Adipocyte (in vitro differentiated cells): Measurements from ENCODE around the gene IFI6.
A peak's percentile ranks its signal among the peaks of the same experiment; 100 is the strongest.
"Not testable (repeated sequence)": the region's sequence is repeated elsewhere in the genome, so short reads cannot be mapped to it uniquely, and the experiment has no call there.

ENCODE experiments used
- DNase-seq: peaks from one replicate; pipeline ENCODE4 v3.0.0-alpha.2; 2015; ENCODE audit warnings: low read depth
- H3K27me3 ChIP-seq: replicated peaks from 2 replicates; pipeline ENCODE4 v1.7.0; 2013; ENCODE audit warnings: mild to moderate bottlenecking, low read length, moderate library complexity; ENCODE audit not compliant: control insufficient read depth, insufficient read depth
- H3K36me3 ChIP-seq: 2 replicates; pipeline ENCODE4 v1.7.0; 2013; ENCODE audit warnings: low read length, mild to moderate bottlenecking, moderate library complexity; ENCODE audit not compliant: control insufficient read depth, insufficient read depth, severe bottlenecking
- H3K4me1 ChIP-seq: 2 replicates; pipeline ENCODE4 v1.7.0; 2013; ENCODE audit warnings: mild to moderate bottlenecking, low read length, moderate library complexity; ENCODE audit not compliant: control insufficient read depth, insufficient read depth
- H3K4me3 ChIP-seq: 2 replicates; pipeline ENCODE4 v1.7.0; 2013; ENCODE audit warnings: mild to moderate bottlenecking, low read length, moderate library complexity
- H3K9ac ChIP-seq: 2 replicates; pipeline ENCODE4 v1.7.0; 2013; ENCODE audit warnings: mild to moderate bottlenecking, low read length, moderate library complexity
- H3K9me3 ChIP-seq: 2 replicates; pipeline ENCODE4 v1.7.0; 2013; ENCODE audit warnings: mild to moderate bottlenecking, low read length, moderate library complexity; ENCODE audit not compliant: control insufficient read depth

Gene IFI6

DNA sequence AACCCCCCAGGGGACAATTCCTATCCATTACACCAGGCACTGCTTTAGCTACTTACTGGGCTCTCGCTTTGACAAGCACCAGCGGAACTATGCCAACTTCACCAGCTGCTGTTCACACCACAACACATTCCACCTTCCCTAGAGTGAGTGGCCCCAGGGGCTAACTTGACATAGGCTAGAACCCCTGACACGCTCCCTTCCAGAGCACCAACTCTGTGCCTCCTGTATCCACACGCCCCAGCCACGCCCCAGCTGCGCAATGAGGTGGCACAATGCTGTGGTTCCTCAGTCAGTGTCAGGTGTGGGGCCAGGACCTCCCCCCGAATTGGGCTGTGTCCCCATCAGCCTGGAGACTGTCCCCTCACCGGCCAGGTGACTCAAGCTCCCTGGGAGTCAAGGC lies 25.3 kb downstream of the IFI6 start:
- peaks cover 18% of the 10 kb centered on the region for H3K4me1 ChIP-seq
- no peak for DNase-seq
- no peak overlapping the region for H3K4me3 ChIP-seq
- H3K9me3 ChIP-seq = no peaks in the 10 kb centered on the region
- H3K36me3 ChIP-seq = no peaks in the 10 kb centered on the region
- peaks cover 3% of the 10 kb centered on the region for H3K27me3 ChIP-seq
- no peak overlapping the region for H3K9ac ChIP-seq

DNA sequence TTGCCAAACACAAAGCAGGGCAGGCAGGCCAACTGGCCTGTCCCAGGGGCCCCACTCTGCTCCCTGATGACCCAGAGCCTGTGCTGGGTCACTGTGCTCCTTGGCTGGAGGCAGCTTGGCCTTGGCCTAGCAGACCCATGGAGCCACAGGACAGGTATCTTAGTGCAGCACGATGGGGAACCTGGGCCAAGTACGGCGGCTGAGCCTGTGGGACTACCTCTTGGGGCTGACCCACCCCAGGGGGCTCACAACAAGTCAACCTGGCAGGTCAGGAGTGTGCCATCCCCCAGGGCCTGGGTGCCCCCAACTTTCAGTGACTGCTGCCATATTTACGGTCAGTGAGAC lies 26.9 kb downstream of the IFI6 start:
- peaks cover 3% of the 10 kb centered on the region for H3K27me3 ChIP-seq
- H3K9ac ChIP-seq = no peak overlapping the region
- H3K4me3 ChIP-seq = no peak overlapping the region
- H3K36me3 ChIP-seq = no peaks in the 10 kb centered on the region
- no peak for DNase-seq
- no peaks in the 10 kb centered on the region for H3K9me3 ChIP-seq
- H3K4me1 ChIP-seq = peaks cover 6% of the 10 kb centered on the region

DNA sequence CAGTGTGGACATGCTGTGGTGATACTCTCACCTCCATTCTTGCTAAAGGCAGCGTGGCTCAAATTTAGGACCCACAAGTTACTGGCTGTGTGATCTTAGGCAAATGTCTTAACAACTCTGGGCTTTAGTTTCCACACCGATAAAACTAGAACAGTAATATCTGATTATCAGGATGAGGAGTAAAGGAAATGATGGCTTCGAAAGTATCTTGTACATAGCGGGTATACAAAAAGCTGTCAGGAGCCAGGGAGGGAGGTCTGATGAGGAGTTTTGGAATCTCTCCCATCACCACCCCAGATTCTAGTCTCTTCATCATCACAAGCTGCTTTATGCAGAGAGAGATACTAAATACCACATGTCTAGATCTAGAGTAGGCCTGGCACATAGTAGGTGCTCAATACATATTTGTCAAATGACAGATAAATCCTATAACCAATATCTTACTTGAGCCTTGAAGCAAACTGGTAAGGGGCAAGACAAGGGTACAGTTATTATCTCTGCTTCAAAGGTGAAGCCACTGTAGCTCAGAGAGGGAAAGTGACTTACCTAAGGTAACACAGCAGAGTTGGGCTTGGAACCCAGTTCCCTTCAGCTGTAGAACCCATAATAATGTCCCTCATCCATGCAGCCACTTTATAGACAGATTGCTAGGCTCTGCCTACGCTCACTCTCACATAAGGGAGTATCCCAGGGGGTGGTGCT lies 27.5 kb downstream of the IFI6 start:
- H3K4me3 ChIP-seq = no peak overlapping the region
- peaks cover 3% of the 10 kb centered on the region for H3K27me3 ChIP-seq
- no peak for DNase-seq

DNA sequence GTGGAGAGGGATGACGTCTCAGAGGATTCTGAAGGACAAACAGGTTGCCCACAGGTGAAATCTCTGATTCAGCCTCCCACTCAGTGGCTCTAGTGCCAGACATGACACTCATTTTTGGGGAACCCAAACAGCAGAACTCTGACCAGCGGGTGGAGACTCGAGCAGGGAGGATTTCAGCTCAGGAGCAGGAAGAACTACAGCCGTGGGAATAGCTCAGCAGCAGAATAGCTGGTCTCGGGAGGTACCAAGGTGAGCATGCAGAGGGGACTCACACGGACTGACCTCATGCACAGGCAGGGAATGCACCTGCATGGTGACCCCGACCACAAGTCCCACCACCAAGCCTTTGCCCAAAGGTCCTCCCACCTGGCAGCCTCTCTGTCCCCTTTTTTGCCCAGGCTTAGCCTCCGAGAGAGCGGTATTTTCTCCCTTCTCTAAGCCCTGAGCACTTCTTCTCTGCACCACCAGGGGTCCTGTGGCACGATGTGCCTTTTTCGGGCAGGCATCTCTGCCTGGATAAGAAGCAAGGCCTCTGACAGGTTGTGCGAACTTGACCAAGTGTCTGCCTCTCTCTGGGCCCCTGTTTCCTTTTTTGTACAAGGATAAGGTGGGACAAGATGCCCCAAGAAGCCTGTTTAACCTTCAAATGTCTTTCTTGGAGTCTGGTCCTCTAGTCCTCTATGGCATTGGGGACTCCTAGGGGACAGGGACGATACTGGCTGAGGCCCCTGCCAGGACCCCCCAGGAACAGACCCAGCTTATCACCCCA lies 28.2 kb downstream of the IFI6 start:
- Histone ChIP-seq H3K27me3 (peaks cover 3% of the 10 kb centered on the region), H3K4me1 (peaks cover 3% of the 10 kb centered on the region), H3K9me3 (no peaks in the 10 kb centered on the region), H3K4me3 (no peak overlapping the region), H3K36me3 (no peaks in the 10 kb centered on the region), H3K9ac (no peak overlapping the region)
- peak; percentile 65 for DNase-seq

More for the DNA sequence above, 27.5 kb downstream of the IFI6 start:
- H3K4me1 ChIP-seq = peaks cover 3% of the 10 kb centered on the region
- no peak overlapping the region for H3K9ac ChIP-seq
- no peaks in the 10 kb centered on the region for H3K36me3 ChIP-seq
- H3K9me3 ChIP-seq = no peaks in the 10 kb centered on the region

DNA sequence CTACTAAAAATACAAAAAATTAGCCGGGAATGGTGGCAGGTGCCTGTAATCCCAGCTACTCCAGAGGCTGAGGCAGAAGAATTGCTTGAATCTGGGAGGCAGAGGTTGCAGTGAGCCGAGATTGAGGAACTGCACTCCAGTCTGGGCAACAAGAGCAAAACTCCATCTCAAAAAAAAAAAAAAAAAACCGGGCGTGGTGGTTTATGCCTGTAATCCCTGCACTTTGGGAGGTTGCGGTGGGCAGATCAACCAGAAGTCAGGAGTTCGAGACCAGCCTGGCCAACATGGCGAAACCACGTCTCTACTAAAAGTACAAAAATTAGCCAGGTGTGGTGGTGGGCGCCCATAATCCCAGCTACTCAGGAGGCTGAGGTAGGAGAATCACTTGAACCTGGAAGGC lies 31.5 kb downstream of the IFI6 start:
- H3K9ac ChIP-seq, H3K4me1 ChIP-seq, H3K4me3 ChIP-seq, H3K9me3 ChIP-seq, H3K36me3 ChIP-seq, H3K27me3 ChIP-seq, DNase-seq: not testable (repeated sequence)

DNA sequence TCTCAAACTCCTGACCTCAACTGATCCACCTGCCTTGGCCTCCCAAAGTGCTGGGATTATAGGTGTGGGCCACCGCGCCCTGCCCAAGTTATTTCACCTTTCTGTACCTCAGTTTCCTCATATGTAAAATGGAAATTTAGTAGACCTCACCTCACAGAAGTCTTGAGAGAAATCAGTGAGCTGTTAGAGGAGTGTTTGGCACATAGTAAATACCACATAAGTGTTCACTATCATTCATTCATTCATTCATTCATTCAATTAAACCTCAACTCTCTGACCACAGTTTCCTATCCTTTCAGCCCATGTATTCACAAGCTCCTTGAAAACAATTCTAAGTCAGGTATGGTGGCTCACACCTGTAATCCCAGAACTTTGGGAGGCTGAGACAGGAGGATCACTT lies 33.2 kb downstream of the IFI6 start:
- Histone ChIP-seq H3K9me3 (no peaks in the 10 kb centered on the region), H3K36me3 (no peaks in the 10 kb centered on the region), H3K4me3 (no peak overlapping the region), H3K4me1 (no peaks in the 10 kb centered on the region), H3K9ac (no peak overlapping the region), H3K27me3 (peaks cover 3% of the 10 kb centered on the region)
- no peak for DNase-seq

DNA sequence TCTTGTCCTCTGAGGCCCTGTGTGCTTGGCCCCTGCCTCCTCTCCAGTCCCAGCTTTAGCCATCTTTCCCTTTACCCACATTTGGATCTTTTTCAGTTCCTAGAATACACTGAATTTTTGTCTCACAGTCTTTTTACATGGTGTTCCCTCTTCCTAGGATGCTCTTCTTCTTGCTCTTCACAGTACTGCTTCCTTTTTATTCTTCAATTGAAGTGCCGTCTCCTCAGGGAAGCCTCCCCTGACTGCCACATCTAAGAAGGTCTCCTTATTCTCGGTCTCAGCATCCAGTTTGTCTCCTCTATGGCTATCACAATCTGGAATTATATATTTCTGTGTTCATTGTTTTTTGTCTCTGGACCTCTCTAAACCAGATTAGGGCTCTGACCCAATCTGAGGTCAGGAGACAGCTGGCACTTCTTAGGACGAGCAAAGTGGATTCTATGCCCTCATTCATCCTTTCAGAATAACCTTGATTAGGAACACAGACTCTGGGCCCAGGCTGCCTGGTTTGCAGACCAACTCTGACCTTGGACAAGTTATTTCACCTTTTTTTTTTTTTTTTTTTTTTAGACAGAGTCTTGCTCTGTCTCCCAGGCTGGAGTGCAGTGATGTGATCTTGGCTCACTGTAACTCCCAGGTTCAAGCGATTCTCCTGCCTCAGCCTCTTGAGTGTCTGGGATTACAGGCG lies 33.8 kb downstream of the IFI6 start:
- Histone ChIP-seq H3K9me3 (no peaks in the 10 kb centered on the region), H3K27me3 (peaks cover under 1% of the 10 kb centered on the region)

DNA sequence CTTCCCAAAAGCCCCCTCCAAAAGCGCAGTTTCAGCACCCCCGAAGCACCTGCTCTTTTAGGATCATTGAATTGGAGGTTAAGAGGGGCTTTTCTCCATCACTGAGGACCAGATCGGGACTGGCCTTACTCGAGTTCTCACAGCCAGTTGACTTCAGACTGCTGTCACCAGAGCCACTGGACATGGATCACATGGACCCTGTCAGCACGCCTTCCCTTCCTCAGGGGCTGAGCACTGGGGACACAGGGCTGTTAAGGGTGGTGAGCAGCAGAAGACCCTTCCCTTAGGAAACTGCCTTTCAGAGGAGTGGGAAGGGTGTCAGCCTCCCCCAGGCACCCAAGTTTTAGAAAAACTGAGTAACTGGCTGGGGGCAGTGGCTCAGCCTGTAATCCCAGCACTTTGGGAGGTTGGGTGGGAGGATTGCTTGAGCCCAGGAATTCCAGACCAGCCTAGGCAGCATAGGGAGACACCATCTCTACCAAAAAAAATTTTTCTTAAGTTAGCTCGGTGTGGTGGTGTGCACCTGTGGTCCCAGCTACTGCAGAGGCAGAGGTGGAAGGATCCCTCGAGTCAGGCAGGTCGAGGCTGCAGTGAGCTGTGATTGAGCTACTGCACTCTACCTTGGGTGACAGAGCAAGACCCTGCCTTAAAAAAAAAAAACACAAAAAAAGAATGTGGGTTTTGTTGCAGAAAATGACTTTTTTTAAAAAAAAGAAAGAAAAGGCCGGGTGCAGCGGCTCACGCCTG lies 36.4 kb downstream of the IFI6 start:
- H3K9me3 ChIP-seq = no peaks in the 10 kb centered on the region
- no peak overlapping the region for H3K4me3 ChIP-seq
- no peak for DNase-seq
- no peaks in the 10 kb centered on the region for H3K36me3 ChIP-seq
- no peak overlapping the region for H3K9ac ChIP-seq
- H3K27me3 ChIP-seq = no peaks in the 10 kb centered on the region
- peaks cover 9% of the 10 kb centered on the region for H3K4me1 ChIP-seq

More for the DNA sequence above, 33.8 kb downstream of the IFI6 start:
- Histone ChIP-seq H3K4me3 (no peak overlapping the region), H3K36me3 (no peaks in the 10 kb centered on the region), H3K9ac (no peak overlapping the region), H3K4me1 (no peaks in the 10 kb centered on the region)
- DNase-seq = no peak

DNA sequence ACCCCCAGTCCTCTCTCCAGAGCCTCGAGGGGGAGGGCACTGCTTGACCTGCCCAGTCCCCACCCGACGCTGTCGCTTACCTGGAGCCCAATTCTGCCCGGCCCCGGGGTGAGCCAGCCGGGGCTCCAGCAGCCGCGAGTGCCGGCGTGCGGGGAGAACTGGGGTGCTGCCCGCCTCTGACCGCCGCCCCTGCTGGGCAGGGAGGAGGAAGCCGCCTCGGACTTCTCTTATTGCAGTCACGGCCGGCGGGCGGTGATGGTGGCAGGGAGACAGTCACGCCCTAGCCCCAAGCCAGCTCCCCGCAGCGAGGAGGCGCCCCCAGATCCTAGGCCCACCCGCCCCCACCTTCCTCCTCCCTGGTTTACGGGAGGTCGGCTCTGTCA lies 37.0 kb downstream of the IFI6 start, which contains the start of gene FGR:
Gene FGR (minus strand): TSS at position 201 of the 383 bp plus-strand sequence. CDS start 11,269 bp downstream, outside the sequence.
- no peak for DNase-seq
- H3K9me3 ChIP-seq = no peaks in the 10 kb centered on the region
- H3K36me3 ChIP-seq = no peaks in the 10 kb centered on the region
- H3K9ac ChIP-seq = peak within 1 kb of the TSS; percentile 80
- H3K4me1 ChIP-seq = peaks cover 12% of the 10 kb centered on the region
- H3K4me3 ChIP-seq = peak within 1 kb of the TSS; percentile 71
- H3K27me3 ChIP-seq = no peaks in the 10 kb centered on the region

DNA sequence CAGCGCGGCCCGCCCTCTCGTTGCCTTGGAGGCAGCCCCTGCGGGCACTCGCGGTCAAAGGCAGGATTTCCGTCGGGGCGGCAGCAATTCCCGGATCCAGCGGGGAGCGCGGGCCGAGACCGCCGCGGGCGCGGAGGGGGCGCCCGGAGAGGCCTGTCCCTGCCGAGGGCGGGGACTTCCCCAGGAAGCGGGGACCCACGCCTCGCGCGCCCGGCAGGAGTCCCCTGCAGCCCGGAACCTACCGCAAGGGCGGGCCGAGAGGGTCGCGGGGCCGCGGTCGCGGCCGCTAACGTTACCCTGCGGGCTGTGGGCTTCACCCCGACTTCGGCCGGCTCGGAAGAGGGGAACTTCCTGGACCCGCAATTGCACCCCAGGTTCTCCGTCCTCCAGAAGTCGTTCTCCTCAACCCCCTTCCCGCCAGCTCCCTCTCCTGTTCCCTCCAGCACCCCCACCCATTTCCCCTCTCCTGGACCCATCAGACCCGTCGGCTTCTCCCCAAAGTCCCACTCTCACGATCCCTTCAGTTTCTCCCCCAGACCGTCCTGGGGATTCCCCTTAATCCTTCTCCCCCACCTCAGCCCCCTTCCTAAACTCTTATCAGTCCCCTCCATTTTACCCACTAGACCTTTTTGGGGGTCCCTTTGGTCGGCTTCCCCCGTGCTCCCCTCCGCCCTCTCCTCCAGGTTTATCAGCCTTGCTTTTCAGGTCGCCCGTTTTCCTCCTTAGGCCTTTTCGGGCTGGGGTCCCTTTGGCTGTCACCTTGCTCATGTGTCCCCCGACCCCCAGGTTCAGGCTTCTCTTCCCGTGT lies 37.6 kb downstream of the IFI6 start:
- Histone ChIP-seq H3K9me3 (no peaks in the 10 kb centered on the region), H3K27me3 (no peaks in the 10 kb centered on the region), H3K4me3 (peak overlapping the region; percentile 71), H3K36me3 (no peaks in the 10 kb centered on the region), H3K4me1 (peaks cover 17% of the 10 kb centered on the region), H3K9ac (peak overlapping the region; percentile 80)
- peak; percentile 66 for DNase-seq
